ENCODE measurements around the gene CNTN5.

GRCh38 chr11:100396266-100396665 lies 1375.5 kb downstream of the CNTN5 start:
- no peak for TF ChIP-seq CTCF (conservative IDR thresholded peaks at IDR 0.05; ENCODE audit: low read depth, low read length)
- no peak for TF ChIP-seq EZH2phosphoT487 (IDR thresholded peaks at IDR 0.05; ENCODE audit: borderline replicate concordance, low read length)
- no peak for TF ChIP-seq EZH2 (IDR thresholded peaks at IDR 0.05; ENCODE audit: low read length, unreplicated experiment)
